Right ventricle myocardium inferior (tissue), 1 donor: ENCODE measurements around the gene SEC14L6. TPM values are rescaled to one million over a fixed set of nuclear protein-coding genes. Genes with fewer than 3 reads are reported as not detected.
A peak's percentile ranks its signal among the peaks of the same experiment; 100 is the strongest.

Experiments used
- ATAC-seq: fragments of 200-7000 bp; cut with Tn5 transposase; one replicate; pipeline ENCODE4 v1.9.1; 2020; ENCODE audit warnings: mild to moderate bottlenecking, moderate library complexity
- DNase-seq: peaks from one replicate; pipeline ENCODE4 v3.0.0; 2021; ENCODE audit errors: missing footprints
- intact Hi-C: fragments of 100-400 bp; cut with DNase I; formaldehyde crosslinking; loops from one replicate; pipeline ENCODE4 v1.11.0; 2022
- total RNA-seq: library from RNA; stranded (reverse); fragmentation: NEBNext Ultra II Directional; extraction: Animal tissue kit (Norgen Biotek cat#: 25700); gene quantifications from one replicate; pipeline ENCODE4 v1.2.1, GENCODE V29; 2021
- donor health status: DM: no; HTN: yes; CAD: no; lungs with severe emphysema.

The SEC14L6 gene
- total RNA-seq, 1 donor from 2014 or later: 0.05 TPM

DNA sequence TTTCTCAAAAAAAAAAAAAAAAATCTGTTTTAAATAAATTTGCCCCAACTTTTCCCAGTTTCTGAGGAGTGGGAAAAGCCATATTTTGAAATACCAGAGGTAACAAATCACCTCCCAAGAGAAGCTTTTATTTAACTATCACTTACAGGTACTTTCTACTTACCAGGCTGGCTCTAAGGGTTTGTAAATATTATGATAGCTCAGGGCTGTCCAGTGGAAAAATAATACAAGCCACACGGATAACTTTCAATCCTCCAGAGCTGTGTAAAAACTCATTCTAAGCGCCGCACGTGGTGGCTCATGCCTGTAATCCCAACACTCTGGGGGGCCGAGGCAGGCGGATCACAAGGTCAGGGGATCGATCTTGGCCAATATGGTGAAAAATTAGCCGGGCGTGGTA, 35.4 kb downstream of the SEC14L6 start:
- intact Hi-C loops: no loop called here
- no peak for ATAC-seq
- no peak for DNase-seq

DNA sequence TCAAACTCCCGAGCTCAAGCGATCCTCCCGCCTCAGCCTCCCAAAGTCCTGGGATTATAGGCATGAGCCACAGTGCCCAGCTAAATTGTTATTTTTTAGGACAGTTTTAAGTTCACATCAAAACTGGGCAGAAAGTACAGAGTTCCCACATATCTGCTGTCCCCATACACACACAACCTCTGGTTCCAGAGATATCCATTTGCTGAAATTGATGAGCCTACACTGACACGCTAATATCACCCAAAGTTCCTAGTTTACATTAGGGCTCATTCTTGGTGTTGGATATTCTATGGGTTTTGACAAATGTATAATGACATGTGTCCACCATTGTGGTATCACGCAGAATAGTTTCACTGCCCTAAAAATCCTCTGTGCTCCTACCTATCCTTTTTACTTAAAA, 38.3 kb downstream of the SEC14L6 start:
- no peak for DNase-seq
- no peak for ATAC-seq
- intact Hi-C loops: no loop called here

- no peak for ATAC-seq
- DNase-seq: no peak
- intact Hi-C loops: no loop called here
Measured at GRCh38 chr22:30507670-30508069, 38.9 kb downstream of the SEC14L6 start.

GRCh38 chr22:30506507-30506968, 40.0 kb downstream of the SEC14L6 start:
- intact Hi-C loops: no loop called here
- DNase-seq: no peak
- no peak for ATAC-seq

DNA sequence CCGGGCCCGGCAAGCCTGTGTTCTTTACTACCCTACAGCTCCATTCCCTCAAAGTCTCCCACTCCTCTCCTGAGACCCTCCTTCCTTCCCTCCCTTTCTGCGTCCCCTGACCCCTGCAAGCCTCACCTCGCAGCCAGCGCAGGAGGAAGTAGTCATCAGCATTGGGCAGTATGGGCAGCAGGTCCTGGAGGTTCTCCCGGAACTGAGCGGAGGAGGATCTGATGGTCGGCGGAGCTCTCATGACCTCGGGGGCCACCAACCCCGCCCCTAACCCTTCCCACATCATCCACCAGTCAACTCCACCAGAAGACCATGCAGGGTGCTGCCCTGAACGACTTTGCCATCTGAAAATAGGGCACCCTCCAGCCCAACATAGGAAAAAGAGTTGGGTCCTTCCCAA, 43.0 kb downstream of the SEC14L6 start:
- intact Hi-C loops: no loop called here
- no peak for ATAC-seq
- no peak for DNase-seq

DNA sequence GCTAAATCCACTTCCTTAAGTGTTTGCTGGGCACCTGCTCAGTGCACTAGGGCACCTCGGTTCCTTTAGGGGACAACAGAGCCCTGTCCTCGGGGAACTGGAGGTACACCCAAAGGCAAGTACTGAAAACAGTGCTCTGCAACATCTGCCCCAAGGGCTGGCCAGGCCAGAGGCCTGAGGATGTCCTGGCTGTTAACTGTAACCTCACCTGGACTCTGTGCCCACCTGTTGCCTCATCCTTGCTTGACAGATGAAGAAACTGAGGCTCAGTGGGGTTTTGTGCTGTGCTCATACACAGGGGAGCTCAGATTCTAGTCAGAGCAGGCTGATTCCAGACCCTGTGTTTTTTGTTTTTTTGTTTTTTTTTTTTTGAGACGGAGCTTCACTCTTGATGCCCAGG, 43.6 kb downstream of the SEC14L6 start:
- intact Hi-C loops: no loop called here
- no peak for DNase-seq

DNA sequence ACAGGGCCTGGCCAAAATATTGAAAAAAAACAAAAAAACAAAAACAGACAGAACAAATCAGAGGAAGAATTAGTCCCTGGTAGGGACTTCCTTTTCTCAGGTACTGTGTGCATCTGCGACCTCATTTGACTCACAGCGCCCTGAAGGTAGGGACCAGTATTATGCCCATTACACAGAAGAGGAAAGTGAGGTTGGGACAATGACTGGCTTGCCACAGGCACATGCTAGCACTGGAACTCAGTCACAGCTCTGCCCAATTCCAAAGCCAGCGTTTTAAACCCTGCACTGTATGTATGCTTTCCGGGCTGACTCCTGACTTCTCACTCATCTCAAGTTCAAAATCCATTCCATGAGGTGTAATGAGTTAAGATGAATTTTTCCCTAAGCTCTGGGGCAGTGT, 44.4 kb downstream of the SEC14L6 start:
- DNase-seq (no peak), ATAC-seq (no peak)
- intact Hi-C loops: no loop called here

More for the DNA sequence above, 43.6 kb downstream of the SEC14L6 start:
- ATAC-seq: no peak

DNA sequence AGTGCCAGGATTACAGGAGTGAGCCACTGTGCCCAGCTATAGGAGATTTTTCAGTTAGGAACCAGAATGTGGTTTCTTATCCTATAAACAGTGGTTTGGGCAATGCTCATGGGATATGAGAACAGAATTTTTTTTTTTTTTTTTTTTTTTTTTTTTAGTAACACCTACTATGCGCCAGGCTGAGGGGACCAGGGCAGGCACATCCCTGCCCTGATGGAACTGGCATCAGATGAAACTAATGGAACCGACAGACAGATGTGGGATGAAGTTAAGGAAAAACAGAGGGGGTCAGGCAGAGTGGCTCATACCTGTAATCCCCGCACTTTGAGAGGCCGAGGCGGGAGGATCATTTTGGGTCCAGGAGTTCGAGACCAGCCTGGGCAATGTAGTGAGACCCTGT, 45.9 kb downstream of the SEC14L6 start:
- intact Hi-C loops: no loop called here
- DNase-seq (no peak), ATAC-seq (no peak)

DNA sequence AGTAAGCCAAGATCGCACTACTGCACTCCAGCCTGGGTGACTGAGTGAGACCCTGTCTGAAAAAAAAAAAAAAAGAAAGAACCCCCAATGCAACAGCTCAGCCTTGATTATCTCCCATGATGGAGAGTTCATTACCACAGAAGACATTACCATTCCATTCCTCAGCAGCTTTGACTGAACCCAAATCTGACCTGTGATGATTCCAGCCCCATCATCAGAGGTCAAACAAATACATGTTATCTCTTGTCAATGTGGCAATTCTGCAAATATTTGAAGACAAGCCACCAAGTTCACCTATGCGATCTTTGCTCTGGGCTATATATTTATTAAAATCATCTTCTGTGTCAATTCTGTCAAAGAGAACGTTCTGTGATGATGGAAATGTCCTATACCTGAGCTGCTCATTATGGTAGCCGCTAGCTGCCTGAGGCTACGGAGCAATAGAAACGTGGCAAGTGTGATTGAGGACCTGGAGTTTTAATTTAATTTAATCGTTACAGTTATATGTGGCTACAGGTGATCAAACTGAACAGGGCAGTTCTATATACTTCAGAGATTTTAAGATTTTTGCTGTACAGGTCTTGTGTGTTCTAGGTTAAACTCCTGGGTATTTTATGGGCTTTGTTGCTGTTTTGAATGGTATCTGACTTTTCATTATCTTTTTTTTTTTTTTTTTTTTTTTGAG, 48.9 kb downstream of the SEC14L6 start:
- intact Hi-C loops: no loop called here
- no peak for DNase-seq
- ATAC-seq: no peak

GRCh38 chr22:30495041-30495784, 51.3 kb downstream of the SEC14L6 start:
- intact Hi-C loops: no loop called here

DNA sequence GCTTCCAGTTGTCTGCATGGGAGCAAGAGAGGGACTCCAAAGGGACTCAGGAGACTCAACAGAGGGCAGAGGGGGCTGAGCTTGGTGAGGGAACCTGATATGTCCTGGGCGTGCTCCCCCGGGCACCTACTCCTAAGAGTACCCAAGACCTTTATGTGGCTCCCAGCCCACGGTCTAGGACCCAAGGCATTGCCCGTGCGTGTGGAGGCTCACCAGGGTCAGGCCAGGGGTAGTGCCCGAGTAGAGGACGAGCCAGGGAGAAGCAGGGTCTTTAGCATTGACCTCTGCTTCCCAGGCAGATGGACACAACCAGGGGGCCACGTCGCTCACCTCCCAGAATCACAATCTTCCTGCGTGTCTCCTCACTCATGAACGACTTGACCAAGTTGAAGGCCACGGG, 54.4 kb downstream of the SEC14L6 start:
- no peak for ATAC-seq
- no peak for DNase-seq
- intact Hi-C loops: no loop called here

More at GRCh38 chr22:30495041-30495784, 51.3 kb downstream of the SEC14L6 start:
- ATAC-seq: no peak
- DNase-seq: no peak

DNA sequence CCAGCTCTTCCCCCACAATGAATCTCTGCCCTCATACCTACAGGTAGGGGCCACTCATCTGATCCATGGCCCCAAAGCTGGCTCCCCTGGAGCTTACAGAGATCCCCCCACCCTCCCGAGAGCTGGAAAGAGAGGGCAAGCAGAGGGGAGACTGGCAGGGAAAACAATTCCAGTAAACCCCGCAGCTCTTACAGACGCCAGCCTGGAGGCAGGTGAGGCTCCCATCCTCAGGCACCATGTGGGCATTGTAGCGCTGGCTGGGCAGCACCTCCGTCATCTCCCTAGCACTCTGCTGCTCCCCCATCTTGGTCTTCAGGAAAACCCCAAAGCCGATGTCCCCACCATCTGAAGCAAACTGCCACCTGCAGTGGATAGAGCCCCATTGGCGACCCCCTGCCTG, 55.2 kb downstream of the SEC14L6 start:
- ATAC-seq (no peak), DNase-seq (no peak)
- intact Hi-C loops: no loop called here

DNA sequence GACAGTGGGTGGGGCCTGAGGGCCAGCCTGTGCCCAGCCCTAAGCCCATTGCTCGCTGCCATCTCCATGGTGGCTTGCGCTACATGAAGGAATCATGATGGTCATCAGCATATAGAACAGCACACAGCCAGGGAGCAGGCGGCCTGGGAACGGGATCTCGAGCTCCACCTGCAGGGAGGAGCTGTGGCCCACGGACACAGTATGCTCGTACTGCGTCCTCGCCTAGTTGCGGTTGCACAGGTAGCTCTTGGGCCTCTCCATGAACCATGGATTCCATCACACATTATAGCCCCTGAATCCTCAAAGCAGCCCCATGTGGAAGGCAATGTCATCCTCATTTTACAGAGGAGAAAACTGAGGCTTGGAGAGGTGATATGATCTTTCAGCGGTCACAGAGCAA, 56.1 kb downstream of the SEC14L6 start:
- DNase-seq (no peak), ATAC-seq (no peak)
- intact Hi-C loops: no loop called here

GRCh38 chr22:30488121-30488520, 58.4 kb downstream of the SEC14L6 start:
- intact Hi-C loops: no loop called here
- ATAC-seq: no peak

DNA sequence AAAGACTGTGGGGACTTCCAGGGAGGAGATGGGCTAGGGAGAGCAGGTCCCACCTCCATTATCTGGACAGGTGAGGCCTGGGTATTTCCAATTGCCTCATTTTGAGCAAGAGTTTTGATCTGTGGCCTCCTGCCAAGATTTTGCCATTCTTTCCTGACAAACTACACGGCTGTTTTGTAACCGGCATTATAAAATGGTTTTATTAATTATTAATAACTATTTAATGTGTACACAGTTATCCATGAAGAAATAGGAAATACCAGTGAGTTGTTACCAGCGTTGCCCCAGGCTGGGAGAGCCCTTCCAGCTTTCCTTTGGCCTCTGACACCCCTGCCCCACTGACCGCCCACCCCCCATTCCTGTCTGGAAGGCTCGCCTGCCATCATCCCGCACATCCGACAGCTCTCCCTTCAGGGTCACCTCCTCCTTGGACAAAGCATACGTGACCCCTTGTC, 59.9 kb downstream of the SEC14L6 start:
- DNase-seq: no peak
- intact Hi-C loops: no loop called here
- ATAC-seq: no peak

More at GRCh38 chr22:30488121-30488520, 58.4 kb downstream of the SEC14L6 start:
- no peak for DNase-seq

DNA sequence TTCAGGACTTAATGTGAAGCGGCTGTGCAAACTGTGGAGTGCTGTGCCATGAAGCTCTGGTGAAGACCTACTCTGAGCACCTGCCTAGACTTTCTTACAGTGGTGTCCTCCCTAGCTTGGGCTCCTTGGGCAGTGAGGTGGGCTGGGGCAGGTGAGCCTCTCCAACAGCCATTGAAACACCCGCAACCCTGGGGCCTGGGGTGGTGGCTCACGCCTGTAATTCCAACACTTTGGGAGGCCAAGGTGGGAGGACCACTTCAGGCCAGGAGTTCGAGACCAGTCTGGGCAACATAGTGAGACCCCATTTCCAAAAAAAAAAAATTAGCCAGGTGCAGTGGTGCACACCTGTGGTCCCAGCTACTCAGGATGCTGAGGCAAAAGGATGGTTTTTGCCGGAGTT, 60.4 kb downstream of the SEC14L6 start:
- no peak for DNase-seq
- intact Hi-C loops: no loop called here
- ATAC-seq: no peak

GRCh38 chr22:30485362-30485988, 61.1 kb downstream of the SEC14L6 start:
- intact Hi-C loops: loop anchor here (1.0 kb wide), 1 partner anchor 94 kb away; no protein-coding TSS in a partner anchor
- DNase-seq: peak; percentile 80

DNA sequence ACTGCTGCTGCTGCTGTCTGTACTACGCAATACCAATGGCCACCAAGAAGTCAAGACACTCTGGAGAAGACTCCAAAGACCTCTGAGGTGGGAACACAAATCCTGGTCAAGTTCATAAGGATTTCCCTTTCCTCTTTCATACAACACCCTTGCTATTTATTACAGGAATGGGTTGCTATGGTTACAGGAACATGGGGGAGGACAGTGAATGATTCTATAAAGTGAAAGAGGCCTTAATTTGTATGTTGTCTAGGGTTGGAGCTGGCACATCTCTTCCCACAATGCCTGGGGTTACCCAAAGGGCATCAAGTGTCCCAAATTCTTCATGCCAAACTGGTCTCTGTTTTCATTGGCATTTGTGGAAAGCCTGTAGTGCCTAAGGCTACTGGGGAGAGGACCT, 63.4 kb downstream of the SEC14L6 start:
- ATAC-seq (no peak), DNase-seq (no peak)
- intact Hi-C loops: loop anchor here (5.0 kb wide), 1 partner anchor 41 kb away; no protein-coding TSS in a partner anchor

More at GRCh38 chr22:30485362-30485988, 61.1 kb downstream of the SEC14L6 start:
- peak; percentile 84 for ATAC-seq

DNA sequence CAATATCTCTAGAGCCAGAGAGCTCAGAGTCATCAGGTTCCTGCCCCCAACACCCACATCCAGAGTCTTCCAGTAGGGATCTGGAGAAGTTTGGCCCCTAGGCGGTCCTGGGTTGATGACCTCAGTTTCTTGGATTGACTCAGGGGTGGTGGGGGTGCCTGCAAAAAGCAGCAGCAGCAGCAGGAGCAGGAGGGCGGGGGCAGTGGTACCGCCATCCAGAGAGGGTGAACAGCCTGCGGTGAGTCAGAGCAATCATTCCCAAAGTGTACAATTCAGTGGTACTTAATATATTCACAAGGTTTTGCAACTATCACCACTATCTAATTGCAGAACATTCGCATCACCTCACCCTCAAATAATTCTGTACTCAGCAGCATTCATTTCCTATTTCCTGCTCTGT, 64.8 kb downstream of the SEC14L6 start:
- intact Hi-C loops: loop anchor here (5.0 kb wide), 1 partner anchor 39 kb away; no protein-coding TSS in a partner anchor
- ATAC-seq (no peak), DNase-seq (no peak)
